Stimulated activated CD8-positive, alpha-beta memory T cell treated with anti-CD3 and anti-CD28 coated beads, Interleukin-15, amount 100 ng/mL, for 48 hours (primary cell): ENCODE results near the gene CHP1.
"Not testable (repeated sequence)": the region's sequence is repeated elsewhere in the genome, so short reads cannot be mapped to it uniquely, and the experiment has no call there.

Experiments used
- DNase-seq, 2 donors: peaks; one replicate each; pipeline ENCODE4 v3.0.0-alpha.2; 2020; ENCODE audit warnings: low read depth in 2 of 2

CHP1 gene

DNA sequence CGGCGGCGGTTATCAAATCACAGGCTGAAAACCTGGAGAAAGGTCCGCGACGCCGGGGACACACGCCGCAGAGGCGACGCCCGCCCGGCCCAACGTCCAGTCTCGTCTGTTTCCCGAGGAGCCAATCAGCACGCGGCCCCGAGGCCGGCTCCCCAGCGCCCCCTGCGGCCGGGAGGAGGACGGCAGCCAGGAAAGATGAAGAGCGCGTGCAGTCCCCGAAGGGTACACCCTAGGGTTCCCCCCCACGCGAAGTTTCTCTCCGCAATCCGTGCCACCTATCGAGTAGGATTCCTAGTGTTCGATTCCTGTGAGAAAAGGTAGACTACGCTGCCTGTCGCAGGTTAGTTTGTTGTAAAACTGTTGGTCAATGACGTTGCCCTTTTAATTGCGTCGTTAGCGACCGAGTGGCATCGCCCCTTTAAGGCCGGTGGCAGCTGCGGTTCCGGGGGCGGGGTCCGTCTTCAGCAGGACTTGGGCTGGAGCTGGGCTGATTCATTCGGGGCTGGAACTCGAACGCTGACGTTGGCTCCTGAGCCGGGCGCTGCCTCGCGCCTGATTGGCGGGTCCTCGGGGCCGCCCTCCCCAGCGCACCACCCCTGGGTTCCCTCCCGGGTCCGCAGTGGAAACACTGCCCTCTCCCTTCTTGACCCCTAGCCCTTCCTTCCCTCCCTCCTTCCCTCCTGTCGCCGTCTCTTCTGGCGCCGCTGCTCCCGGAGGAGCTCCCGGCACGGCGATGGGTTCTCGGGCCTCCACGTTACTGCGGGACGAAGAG is at the start of gene CHP1, which contains the start of gene EXD1:
Gene CHP1 (plus strand): TSS at position 619 of the 772 bp plus-strand sequence. CDS start 115 bp downstream, at position 734.
Gene EXD1 (minus strand): TSS at position 108 of the 772 bp plus-strand sequence. CDS start 4,182 bp downstream, outside the sequence.
- peak; percentile 97 to 98 for DNase-seq

DNA sequence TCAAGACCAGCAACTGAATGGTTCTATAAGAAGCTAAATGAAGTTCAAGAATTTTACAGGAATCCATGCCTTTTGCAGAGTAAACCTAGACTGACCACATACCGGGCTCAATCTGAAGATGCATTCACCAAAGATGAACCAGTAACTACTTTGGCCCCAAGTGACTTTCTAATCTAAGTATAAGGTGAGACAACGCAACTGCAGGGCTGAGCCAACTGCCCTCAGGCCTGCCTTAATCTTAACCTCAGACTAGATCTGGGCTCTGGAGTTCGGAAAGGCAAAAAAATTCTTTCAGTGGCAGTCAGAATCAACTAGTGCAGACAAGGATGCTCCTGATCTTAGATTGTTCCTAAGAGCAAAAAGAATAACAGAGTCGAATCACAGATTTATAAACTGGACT is 48.8 kb upstream of the CHP1 start:
- no peak for DNase-seq

DNA sequence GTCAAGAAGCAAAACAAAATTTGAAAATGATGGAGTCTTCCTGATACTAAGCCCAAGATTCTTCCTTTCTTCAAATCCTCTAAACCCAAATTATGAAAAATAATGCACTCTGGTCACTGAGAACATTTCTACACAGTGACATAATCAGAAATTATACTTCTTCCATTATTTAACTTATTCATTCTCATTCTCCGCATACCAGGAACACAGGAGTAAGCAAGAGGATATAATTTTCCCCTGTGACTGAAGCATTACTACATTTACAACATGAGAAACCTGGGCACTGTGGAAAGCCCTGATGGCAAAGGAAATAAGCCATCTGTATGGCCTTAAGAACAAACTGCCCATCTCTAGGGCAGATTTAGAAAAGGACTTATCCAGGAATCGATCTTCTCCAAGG is 47.5 kb upstream of the CHP1 start:
- DNase-seq, result no peak

DNA sequence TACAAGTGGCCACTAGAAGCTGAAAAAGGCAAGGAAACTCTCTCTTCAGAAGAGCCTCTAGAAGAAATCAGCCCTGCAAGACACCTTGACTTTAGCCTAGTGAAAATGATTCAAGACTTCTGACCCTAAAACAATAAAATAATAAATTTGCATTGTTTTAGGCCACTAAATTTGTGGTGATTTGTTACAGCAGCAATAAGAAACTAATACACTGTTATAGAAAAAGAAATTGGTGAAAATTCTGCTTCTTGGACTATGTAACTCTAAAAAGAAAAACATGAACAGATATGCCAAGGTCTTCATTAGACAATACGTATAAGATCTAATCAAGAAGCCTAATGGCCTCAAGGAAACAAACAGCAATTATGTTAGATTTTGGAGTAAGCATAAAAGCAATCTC is 36.6 kb upstream of the CHP1 start:
- DNase-seq, result no peak

DNA sequence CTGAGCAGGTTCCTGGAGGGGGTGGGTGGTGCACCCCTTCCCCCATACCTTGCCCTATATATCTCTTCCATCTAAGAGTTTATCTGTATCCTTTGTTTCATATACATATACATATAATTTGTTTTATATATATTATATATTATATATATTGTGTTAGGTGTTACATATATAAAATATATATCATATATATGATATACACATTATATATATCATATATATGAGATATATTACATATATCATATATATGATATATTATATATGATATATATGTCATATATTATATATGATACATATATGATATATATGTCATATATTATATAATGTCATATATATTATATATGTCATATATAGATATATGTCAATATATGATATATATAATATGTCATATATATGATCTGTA is 31.6 kb upstream of the CHP1 start:
- DNase-seq, result no peak

DNA sequence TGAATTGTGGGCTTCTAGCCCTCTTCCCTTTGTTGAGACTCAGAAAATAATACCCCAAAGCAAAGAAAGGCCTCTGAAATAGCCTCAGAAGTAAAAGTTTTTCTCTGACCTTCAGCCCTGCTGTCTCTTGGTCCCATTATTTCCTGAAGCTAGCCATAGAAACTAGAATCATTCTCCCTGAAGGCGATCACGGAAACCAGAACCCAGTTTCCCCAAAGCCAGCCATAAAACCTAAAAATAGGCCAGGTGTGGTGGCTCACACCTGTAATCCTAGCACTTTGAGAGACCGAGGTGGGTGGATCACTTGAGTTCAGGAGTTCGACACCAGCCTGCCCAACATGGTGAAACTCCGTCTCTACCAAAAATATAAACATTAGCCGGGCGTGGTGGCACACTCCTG is 27.7 kb upstream of the CHP1 start:
- DNase-seq, result no peak

DNA sequence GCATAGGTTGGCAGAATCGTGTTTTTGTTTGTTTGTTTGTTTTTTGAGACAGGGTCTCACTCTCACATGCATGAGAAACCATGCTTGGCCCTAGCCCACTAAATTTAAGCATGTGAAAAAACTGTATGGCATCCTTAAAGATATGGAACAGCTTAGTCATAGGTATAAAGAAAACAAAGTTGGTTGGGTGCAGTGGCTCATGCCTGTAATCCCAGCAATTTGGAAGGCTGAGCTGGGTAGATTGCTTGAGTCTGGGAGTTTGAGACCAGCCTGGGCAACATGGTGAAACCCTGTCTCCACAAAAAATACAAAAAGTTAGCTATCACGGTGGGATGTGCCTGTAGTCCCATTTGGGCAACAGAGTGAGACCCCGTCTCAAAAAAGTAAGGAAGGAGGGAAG is 25.8 kb upstream of the CHP1 start:
- no peak for DNase-seq

DNA sequence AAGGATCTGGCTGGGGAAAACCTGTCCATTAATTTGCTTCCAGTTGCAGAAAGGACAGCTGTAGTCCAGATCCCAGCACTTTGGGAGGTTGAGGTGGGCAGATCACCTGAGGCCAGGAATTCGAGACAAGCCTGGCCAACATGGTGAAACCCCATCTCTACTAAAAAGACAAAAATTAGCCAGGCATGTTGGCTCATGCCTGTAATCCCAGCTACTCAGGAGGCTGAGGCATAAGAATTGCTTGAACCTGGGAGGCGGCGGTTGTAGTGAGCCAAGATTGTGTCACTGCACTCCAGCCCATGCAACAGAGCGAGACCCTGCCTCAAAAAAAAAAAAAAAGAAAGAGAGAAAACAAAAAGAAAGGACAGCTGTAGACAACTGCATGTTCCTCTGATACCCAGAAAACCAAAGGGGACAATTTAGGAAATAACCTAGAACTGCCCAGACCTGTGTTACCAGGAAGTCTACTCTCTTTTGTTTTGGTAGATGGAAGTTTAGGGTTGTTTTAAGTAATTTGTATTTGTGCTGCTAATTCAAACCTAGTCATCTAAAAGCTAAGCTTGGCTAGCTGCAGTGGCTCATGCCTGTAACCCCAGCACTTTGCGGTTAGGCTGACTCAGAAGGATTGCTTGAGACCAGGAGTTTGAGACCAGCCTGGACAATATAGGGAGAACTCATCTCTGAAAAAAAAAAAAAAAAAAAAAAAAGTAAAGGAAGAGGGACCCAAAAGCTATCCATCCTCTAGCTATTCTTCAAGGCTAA is 23.2 kb upstream of the CHP1 start:
- no peak for DNase-seq

DNA sequence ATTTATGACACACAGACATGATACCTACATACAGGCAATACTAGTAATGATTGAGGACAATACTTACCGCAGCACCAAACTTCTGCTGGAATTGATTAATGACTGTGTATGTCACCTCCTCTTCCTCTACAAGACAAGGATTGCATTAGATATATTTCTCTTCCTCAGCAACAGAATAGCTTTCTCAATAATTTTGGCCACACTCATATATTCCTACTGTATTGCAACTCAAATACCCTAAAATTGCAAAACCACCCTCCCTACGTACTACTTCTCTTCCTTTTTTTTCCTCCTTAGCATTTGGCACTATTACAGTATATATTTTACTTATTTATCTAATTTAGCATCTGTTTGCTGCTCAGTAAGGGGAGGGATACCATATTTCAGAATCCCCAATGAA is 15.4 kb upstream of the CHP1 start:
- no peak for DNase-seq

DNA sequence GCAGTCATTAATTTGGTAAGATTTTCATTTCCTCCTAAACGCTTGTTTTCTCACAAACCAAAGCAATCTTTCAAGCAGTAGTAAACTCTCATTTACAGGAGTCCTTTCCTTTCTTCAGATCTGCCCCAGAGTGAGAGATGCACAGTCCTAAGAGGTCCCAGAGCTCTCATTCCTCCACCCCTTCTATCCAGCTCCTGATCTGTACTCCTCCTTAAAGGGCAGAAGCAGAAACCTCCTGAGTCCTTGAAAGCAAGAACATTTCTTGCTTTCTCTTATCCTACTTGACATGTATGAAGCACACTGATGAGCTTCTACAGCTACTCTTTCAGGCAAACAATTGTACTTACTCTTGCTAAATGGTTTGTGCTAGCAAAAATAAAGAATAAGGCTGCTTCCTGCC is 12.2 kb upstream of the CHP1 start:
- DNase-seq, result no peak

DNA sequence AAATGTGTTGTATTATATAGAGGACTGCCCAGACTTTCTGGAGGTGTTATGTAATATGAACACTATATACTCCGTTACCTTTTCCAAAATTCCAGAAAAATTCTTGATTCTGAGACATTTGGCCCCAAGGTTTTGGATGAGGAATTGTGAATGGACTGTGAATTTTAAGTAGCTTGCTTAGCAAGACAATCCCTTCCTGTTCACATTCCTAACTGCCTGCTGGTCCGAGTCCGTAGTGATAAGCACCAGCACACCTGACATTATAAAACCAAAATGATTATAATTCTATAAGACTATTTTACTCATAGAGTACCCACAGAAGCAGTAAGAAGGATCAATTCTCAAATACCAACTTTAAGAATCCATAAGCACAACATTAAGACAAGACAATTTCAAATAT is 11.7 kb upstream of the CHP1 start:
- no peak for DNase-seq

DNA sequence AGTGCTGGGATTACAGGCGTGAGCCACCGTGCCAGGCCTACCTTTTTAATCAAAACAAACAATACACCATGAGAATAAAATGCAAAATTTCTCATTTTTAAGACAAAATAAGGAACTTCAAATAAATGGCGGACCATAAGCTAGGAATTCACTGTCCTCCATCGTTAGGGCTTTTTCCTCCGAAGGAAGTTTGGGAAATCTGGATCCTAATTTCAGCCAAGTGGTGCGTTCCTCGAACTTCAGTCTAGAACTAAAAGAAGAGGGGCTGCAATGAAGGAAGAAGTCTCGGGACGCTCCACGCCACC is 771 bp upstream of the CHP1 start:
- DNase-seq, result no peak

DNA sequence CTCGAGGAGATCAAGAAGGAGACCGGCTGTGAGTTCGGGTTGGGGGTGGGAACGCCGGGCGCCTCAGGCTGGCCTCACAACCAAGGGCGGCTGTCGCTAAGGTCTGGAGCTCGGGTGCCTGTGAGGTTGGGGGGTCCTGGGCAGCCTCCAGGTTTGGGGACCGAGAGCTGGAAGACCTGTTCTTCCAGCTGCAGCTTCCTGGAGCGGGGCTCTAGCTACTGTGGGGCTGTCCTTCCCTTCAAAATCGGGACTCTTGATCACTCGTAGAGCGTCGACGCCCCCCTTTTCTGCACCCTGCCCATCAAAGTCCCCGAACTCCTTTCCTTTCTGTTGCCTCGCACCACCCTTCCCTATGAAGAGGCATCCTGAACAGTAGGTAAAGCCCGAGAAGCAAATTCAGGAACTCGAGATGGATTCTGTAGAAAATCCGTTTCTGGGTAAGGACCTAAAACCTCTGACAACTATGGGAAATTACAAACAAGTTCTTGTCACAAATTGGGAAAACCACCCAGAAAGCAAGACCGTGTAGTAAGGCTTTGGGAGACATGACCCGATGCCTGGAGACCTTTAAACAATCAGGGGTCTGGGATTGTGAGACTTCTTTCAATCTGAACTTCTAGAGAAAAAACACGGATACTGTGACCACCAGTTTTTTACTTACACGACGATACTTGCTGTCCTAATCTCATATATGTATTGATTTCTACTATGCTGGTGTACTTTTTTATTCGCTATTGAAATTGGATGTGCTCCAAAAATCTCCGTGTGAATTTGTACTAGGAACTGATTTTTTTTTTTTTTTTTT is 556 bp downstream of the CHP1 start:
- DNase-seq, result no peak

DNA sequence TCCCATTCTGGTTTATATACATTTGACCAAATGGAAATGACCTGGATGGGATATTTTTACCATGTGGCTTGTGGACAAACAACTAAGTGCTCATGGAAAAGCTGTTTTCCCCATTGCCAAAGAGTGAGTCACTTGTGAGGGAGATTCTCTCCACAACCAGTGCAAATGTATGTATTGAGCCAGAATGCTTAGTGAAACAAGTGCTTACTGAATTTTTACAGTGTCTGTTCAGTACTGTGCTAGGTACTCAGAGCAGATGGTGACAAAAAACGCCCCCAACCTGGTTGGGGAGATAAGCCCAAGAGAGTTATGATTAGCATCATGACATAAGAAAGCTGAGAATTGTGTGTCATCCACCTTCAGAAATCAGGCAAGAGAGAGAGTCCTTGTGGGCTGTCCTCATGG is 2.3 kb downstream of the CHP1 start:
- DNase-seq, result peak in 1 of 2 donors; percentile 3

DNA sequence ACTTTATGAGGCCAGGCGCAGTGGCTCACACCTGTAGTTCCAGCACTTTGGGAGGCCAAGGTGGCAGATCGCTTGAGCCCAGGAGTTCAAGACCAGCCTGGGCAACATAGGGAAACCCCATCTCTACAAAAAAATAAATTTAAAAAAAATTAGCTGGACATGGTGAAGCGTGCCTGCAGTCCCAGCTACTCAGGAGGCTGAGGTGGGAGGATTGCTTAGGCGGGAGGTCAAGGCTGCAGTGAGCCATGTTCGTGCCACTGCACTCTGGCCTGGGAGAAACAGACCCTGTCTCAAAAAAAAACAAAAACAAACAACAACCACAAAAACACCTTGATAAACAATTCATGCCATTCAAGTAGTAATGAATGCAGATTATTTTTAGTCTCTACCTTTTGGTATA is 4.2 kb downstream of the CHP1 start:
- not testable (repeated sequence) for DNase-seq

DNA sequence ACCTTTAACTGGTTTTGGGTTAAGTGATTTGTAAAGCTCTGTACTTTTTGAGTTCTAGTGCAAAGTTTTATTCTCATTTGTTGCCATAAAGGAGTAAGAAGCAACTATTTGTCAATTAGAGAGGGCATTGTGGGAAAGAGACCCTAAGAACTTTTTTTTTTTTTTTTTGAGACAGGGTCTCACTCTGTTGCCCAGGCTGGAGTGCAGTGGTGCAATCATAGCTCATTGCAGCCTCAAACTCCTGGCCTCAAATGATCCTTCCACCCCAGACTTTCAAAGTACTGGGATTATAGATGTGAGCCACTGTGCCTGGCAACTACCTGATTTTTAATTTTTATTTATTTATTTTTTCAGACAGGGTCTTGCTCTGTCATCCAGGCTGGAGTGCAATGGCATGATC is 4.9 kb downstream of the CHP1 start:
- DNase-seq, result no peak

DNA sequence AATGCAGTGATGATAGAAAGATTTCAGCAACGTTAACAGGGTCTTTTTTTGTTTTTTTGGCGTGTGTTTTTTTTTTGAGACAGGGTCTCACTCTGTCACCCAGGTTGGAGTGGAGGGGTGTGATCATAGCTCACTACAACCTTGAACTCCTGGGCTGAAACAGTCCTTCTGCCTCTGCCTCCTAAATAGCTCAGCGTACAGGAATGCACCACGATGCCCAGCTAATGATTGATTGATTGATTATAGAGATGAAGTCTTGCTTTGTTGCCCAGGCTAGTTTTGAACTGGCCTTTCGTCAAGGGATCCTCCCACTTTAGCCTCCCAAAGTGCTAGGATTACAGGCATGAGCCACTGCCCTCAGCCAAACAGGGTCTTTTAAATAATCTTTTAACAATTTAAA is 7.0 kb downstream of the CHP1 start:
- no peak for DNase-seq

DNA sequence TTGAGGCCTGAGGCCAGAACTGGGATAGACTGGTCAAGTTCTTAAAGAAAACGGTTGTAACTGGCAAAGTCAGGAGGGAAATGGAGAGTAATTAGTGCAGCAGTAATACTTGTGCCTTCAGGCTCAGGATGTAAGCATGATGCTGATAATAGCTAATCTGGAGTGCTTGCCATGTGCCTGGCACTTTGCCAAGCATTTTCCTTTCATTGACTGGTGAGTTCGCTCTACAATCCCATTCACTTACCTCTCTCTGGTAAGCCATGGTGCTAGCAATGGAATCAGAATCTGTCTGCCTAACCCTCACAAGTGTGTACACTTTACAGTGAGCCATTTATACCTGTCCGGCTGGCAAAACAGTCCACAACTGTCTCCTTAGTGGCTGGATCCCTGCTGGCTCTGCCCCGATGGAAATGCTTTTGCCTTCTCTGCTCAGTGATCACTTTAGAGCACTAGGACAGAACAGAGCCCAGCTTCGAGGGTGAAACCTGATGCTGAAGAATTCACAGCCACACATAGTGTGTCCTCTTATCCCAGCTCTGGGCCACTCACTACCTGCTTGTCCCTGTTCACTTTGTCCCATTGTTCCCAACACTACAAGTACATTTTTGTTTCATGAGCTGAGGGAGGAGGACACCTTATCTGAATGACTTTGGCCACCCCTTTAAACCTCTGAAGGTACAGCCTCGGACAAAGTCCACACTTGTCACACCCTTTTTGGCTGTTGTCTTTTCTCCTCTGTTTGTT is 10.3 kb downstream of the CHP1 start:
- no peak for DNase-seq

DNA sequence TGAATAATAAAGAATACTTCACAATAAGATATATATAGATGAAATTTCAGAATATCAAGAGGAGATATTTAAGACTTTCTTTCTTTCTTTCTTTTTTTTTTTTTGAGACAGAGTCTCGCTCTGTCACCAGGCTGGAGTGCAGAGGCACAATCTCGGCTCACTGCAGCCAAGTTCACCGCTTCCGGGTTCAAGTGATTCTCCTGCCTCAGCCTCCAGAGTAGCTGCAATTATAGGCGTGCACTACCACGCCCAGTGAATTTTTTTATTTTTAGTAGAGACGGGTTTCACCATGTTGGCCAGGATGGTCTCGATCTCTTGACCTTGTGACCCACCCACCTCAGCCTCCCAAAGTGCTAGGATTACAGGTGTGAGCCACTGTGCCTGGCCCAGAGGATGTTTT is 19.7 kb downstream of the CHP1 start:
- DNase-seq, result not testable (repeated sequence)

DNA sequence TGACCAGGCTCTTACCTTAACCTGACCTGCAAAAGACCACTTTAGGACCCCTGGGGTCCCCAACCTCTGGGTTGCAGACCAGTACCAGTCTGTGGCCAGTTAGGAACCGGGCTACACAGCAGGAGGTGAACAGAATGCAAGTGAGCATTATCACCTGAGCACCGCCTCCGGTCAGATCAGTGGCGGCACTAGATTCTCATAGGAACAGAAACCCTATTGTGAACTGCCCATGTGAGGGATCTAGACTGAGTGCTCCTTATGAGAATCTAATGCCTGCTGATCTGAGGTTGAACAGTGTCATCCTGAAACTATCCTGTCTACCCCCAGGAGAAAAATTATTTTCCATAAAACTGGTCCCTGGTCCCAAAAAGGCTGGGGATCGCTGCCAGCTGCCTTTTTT is 20.3 kb downstream of the CHP1 start:
- DNase-seq, result no peak

DNA sequence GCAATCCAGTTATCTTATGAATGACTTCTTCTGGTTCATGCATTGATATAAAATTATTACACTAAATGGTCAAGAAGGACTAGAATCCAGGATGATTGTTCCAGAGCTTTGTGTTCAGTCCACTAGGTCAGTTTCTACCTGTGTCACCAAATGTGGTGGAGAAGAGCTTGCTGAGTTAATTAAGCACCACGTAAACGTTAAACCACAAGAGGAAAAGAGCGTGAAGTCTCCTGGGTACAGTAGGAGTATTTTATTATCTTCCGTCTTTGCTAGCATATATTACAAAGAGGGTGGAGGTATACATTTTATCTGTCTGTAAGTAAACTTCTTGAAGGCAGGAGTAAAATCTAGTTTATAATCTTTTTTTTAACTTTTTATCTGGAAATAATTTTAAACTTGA is 23.5 kb downstream of the CHP1 start:
- DNase-seq, result no peak

DNA sequence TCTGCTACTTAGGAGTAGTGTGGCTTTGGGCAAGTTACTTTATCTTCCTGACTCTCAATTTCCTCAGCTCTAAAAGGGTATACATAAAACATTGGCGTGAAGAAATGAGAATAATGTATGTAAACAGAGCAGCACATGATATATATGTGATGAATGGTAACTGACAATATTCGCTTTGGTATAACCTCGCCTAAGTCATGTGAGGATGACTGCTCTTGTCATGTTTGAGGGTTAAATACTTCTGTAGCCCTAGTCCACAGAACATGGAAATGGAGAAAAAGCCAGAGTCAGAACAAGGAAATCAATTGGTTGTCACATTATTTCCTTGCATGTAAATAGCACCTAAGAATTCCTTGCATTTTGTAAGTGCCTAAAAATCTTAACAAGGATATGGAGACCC is 25.0 kb downstream of the CHP1 start:
- DNase-seq, result no peak
